ENCODE results near the gene CD47. TPM values are rescaled to one million over a fixed set of nuclear protein-coding genes. Genes with fewer than 3 reads are reported as not detected.

Gene CD47
- total RNA-seq, 1 experiment from 2014 or later: 28.3 TPM

GRCh38 chr3:108022256-108023150, 68.3 kb downstream of the CD47 start:
- DNase-seq (ENCODE audit: extremely low read depth, low read depth): no peak

GRCh38 chr3:108021533-108021932, 69.3 kb downstream of the CD47 start:
- DNase-seq (ENCODE audit: extremely low read depth, low read depth): no peak

GRCh38 chr3:108021131-108021530, 69.7 kb downstream of the CD47 start:
- DNase-seq (ENCODE audit: extremely low read depth, low read depth): no peak

GRCh38 chr3:108018552-108018951, 72.3 kb downstream of the CD47 start:
- DNase-seq (ENCODE audit: extremely low read depth, low read depth): no peak

GRCh38 chr3:108017587-108017986, 73.2 kb downstream of the CD47 start:
- DNase-seq (ENCODE audit: extremely low read depth, low read depth): no peak

- no peak for DNase-seq (ENCODE audit: extremely low read depth, low read depth)
These were observed 75.9 kb downstream of the CD47 start for GRCh38 chr3:108014943-108015342.

GRCh38 chr3:108013141-108014055, 77.4 kb downstream of the CD47 start:
- no peak for DNase-seq (ENCODE audit: extremely low read depth, low read depth)

- DNase-seq (ENCODE audit: extremely low read depth, low read depth): no peak
These were observed 78.5 kb downstream of the CD47 start for GRCh38 chr3:108012304-108012703.

GRCh38 chr3:108011616-108012015, 79.2 kb downstream of the CD47 start:
- no peak for DNase-seq (ENCODE audit: extremely low read depth, low read depth)

- no peak for DNase-seq (ENCODE audit: extremely low read depth, low read depth)
These were observed 81.7 kb downstream of the CD47 start for GRCh38 chr3:108008931-108009639.

- no peak for DNase-seq (ENCODE audit: extremely low read depth, low read depth)
These were observed 82.7 kb downstream of the CD47 start for GRCh38 chr3:108008106-108008505.

GRCh38 chr3:108006881-108007331, 83.9 kb downstream of the CD47 start:
- no peak for DNase-seq (ENCODE audit: extremely low read depth, low read depth)

GRCh38 chr3:108006077-108006771, 84.6 kb downstream of the CD47 start:
- no peak for DNase-seq (ENCODE audit: extremely low read depth, low read depth)

GRCh38 chr3:108004647-108005046, 86.2 kb downstream of the CD47 start:
- DNase-seq (ENCODE audit: extremely low read depth, low read depth): no peak

GRCh38 chr3:108001457-108001856, 89.4 kb downstream of the CD47 start:
- DNase-seq (ENCODE audit: extremely low read depth, low read depth): no peak

GRCh38 chr3:107999215-107999775, 91.5 kb downstream of the CD47 start:
- DNase-seq (ENCODE audit: extremely low read depth, low read depth): no peak

GRCh38 chr3:107997671-107998070, 93.2 kb downstream of the CD47 start:
- no peak for DNase-seq (ENCODE audit: extremely low read depth, low read depth)

- no peak for DNase-seq (ENCODE audit: extremely low read depth, low read depth)
These were observed 95.0 kb downstream of the CD47 start for GRCh38 chr3:107995823-107996222.

- DNase-seq (ENCODE audit: extremely low read depth, low read depth): no peak
These were observed 95.7 kb downstream of the CD47 start for GRCh38 chr3:107994956-107995715.

All from NCI-H460 (cell line).